Trophoblast cell (in vitro differentiated cells and primary cell): ENCODE results near the gene FABP7.

ENCODE experiments used
- DNase-seq, 2 donors: peaks; one replicate each; pipeline ENCODE4 v3.0.0-alpha.2; 2016
- H2AFZ ChIP-seq: 2 replicates; pipeline ENCODE4 v1.6.1; 2013; ENCODE audit warnings: low read length, moderate library complexity, mild to moderate bottlenecking; ENCODE audit not compliant: insufficient read depth, poor library complexity
- H2AK5ac ChIP-seq: 2 replicates; pipeline ENCODE4 v1.6.1; 2013; ENCODE audit warnings: mild to moderate bottlenecking, low read length
- H2BK120ac ChIP-seq: 2 replicates; pipeline ENCODE4 v1.6.1; 2013; ENCODE audit warnings: low read length, mild to moderate bottlenecking, moderate library complexity; ENCODE audit not compliant: insufficient read depth, poor library complexity
- H2BK12ac ChIP-seq: 2 replicates; pipeline ENCODE4 v1.6.1; 2013; ENCODE audit warnings: mild to moderate bottlenecking, low read length, moderate library complexity
- H2BK5ac ChIP-seq: 2 replicates; pipeline ENCODE4 v1.6.1; 2013; ENCODE audit warnings: low read length, low read depth, moderate library complexity, mild to moderate bottlenecking; ENCODE audit not compliant: poor library complexity
- H3K14ac ChIP-seq: 2 replicates; pipeline ENCODE4 v1.6.1; 2013; ENCODE audit warnings: mild to moderate bottlenecking, low read length
- H3K18ac ChIP-seq: 2 replicates; pipeline ENCODE4 v1.6.1; 2013; ENCODE audit warnings: mild to moderate bottlenecking, low read length
- H3K23ac ChIP-seq: 2 replicates; pipeline ENCODE4 v1.6.1; 2013; ENCODE audit warnings: low read length
- H3K27ac ChIP-seq: 2 replicates; pipeline ENCODE4 v1.5.1; 2013; ENCODE audit warnings: low read depth, mild to moderate bottlenecking, inconsistent platforms, low read length, moderate library complexity
- H3K27me3 ChIP-seq: 2 replicates; pipeline ENCODE4 v1.6.1; 2013; ENCODE audit warnings: inconsistent platforms, mild to moderate bottlenecking, low read length, moderate library complexity; ENCODE audit not compliant: insufficient read depth
- H3K36me3 ChIP-seq, 2 experiments: 1 replicate in 1 of 2; 2 replicates in 1 of 2; pipeline ENCODE4 v1.6.1; 2013; ENCODE audit warnings: low read length in 2 of 2, mild to moderate bottlenecking in 2 of 2, moderate library complexity in 1 of 2; ENCODE audit not compliant: insufficient read depth in 2 of 2, control insufficient read depth in 1 of 2
- H3K4ac ChIP-seq: 2 replicates; pipeline ENCODE4 v1.6.1; 2013; ENCODE audit warnings: low read depth, mild to moderate bottlenecking, low read length, moderate library complexity
- H3K4me1 ChIP-seq, 2 experiments: 1 replicate in 1 of 2; 2 replicates in 1 of 2; pipeline ENCODE4 v1.6.1; 2013; ENCODE audit warnings: low read length in 2 of 2, mild to moderate bottlenecking in 2 of 2, moderate library complexity in 1 of 2; ENCODE audit not compliant: insufficient read depth in 2 of 2, control insufficient read depth in 1 of 2
- H3K4me2 ChIP-seq: 2 replicates; pipeline ENCODE4 v1.6.1; 2013; ENCODE audit warnings: inconsistent platforms, mild to moderate bottlenecking, low read length, moderate library complexity
- H3K4me3 ChIP-seq: 2 replicates; pipeline ENCODE4 v1.5.1; 2013; ENCODE audit warnings: mild to moderate bottlenecking, low read depth, low read length, inconsistent platforms
- H3K79me1 ChIP-seq: one replicate; pipeline ENCODE4 v1.6.1; 2013; ENCODE audit warnings: low read length
- H3K79me2 ChIP-seq: 2 replicates; pipeline ENCODE4 v1.6.1; 2013; ENCODE audit warnings: low read length, mild to moderate bottlenecking; ENCODE audit not compliant: control insufficient read depth, insufficient read depth, poor library complexity
- H3K9ac ChIP-seq: 2 replicates; pipeline ENCODE4 v1.6.1; 2013; ENCODE audit warnings: mild to moderate bottlenecking, low read length
- H3K9me3 ChIP-seq: 2 replicates; pipeline ENCODE4 v1.6.1; 2013; ENCODE audit warnings: low read depth, mild to moderate bottlenecking, control low read depth, inconsistent platforms, low read length; ENCODE audit not compliant: insufficient read depth
- H4K12ac ChIP-seq: 2 replicates; pipeline ENCODE4 v1.6.1; 2013; ENCODE audit warnings: low read depth, mild to moderate bottlenecking, low read length, moderate library complexity
- H4K8ac ChIP-seq: 2 replicates; pipeline ENCODE4 v1.6.1; 2013; ENCODE audit warnings: low read depth, mild to moderate bottlenecking, low read length, moderate library complexity
- H4K91ac ChIP-seq: one replicate; pipeline ENCODE4 v1.6.1; 2013; ENCODE audit warnings: low read depth, mild to moderate bottlenecking, low read length, moderate library complexity
- WGBS: extraction: QIAGEN DNeasy Blood & Tissue Kit; methylation state at CpG from one replicate; pipeline ENCODE4 v1.1.7; 2013; ENCODE audit warnings: missing lambda C conversion rate; ENCODE audit not compliant: insufficient read length, insufficient coverage; ENCODE audit errors: extremely low coverage; 5-methylcytosine and 5-hydroxymethylcytosine counted together

Gene FABP7

DNA sequence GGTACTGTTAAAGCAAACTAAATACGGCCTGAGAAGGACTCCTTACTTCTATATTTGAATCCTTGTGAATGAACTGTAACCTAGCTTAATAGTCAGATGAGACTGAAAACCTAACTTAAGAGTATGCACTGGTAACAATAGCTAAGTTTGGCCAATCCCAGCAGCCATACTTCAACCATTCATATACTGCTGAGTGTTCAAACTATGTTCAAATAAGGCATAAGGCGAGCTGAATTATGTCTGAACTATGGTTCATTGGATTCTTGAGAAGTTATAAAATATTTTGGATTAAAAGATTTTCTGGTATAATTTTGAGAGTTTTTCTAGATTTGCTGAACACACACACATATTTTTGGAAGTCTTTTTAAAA is 11.8 kb downstream of the FABP7 start:
- Histone ChIP-seq H4K91ac (no peak overlapping the region), H3K9me3 (no peaks in the 10 kb centered on the region), H3K9ac (no peak overlapping the region), H3K79me2 (peaks cover 13% of the 10 kb centered on the region), H3K27ac (peak overlapping the region; percentile 39), H3K14ac (no peak overlapping the region), H2BK120ac (no peak overlapping the region), H4K12ac (no peak overlapping the region), H3K4ac (no peak overlapping the region), H2AK5ac (no peak overlapping the region), H3K18ac (no peak overlapping the region), H2AFZ (no peak overlapping the region), H3K4me3 (no peak overlapping the region), H3K23ac (no peak overlapping the region), H3K79me1 (peaks cover 20% of the 10 kb centered on the region), H3K36me3 (no peaks in the 10 kb centered on the region), H3K4me2 (no peak overlapping the region), H2BK5ac (no peak overlapping the region), H3K27me3 (no peaks in the 10 kb centered on the region), H3K4me1 (peaks cover 4 to 6% of the 10 kb centered on the region in 2 experiments), H2BK12ac (no peak overlapping the region), H4K8ac (no peak overlapping the region)
- no CpG with 5 or more reads among the region's 2 CpGs for WGBS
- peak in 1 of 2 donors; percentile 56 for DNase-seq

DNA sequence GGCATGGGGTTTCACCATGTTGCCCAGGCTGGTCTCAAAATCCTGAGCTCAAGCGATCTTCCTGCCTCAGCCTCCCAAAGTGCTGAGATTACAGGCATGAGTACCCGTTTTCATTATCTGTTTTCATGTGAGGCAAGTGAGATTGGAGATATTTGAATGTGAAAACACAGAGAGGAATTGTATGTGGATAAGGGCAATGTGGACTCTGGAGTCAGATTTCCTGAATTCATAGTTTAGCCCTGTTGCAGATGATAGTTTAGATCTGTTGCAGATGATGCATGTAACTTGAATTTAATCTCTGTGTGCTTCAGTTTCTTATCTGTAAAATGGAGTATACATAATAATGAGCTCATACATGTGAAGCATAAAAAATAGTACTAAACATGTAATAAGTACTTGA is 13.2 kb downstream of the FABP7 start:
- peak overlapping the region; percentile 47 for H2BK12ac ChIP-seq
- peak; percentile 45 to 84 for DNase-seq
- no peak overlapping the region for H3K4me3 ChIP-seq
- H4K12ac ChIP-seq: no peak overlapping the region
- no peaks in the 10 kb centered on the region for H3K9me3 ChIP-seq
- no peak overlapping the region for H2AFZ ChIP-seq
- no peak overlapping the region for H3K27ac ChIP-seq
- H3K14ac ChIP-seq: no peak overlapping the region
- no peak overlapping the region for H4K91ac ChIP-seq
- H3K79me2 ChIP-seq: peaks cover 13% of the 10 kb centered on the region
- no peak overlapping the region for H3K4ac ChIP-seq
- no peaks in the 10 kb centered on the region for H3K27me3 ChIP-seq
- peaks cover 20% of the 10 kb centered on the region for H3K79me1 ChIP-seq
- no peaks in the 10 kb centered on the region for H3K36me3 ChIP-seq
- H2BK5ac ChIP-seq: no peak overlapping the region
- no peak overlapping the region for H3K9ac ChIP-seq
- WGBS: no CpG with 5 or more reads among the region's 2 CpGs
- H3K4me2 ChIP-seq: no peak overlapping the region
- peak overlapping the region; percentile 49 for H2BK120ac ChIP-seq
- H2AK5ac ChIP-seq: no peak overlapping the region
- H4K8ac ChIP-seq: no peak overlapping the region
- no peak overlapping the region for H3K18ac ChIP-seq
- no peak overlapping the region for H3K23ac ChIP-seq
- peaks cover 4 to 6% of the 10 kb centered on the region in 2 experiments for H3K4me1 ChIP-seq

DNA sequence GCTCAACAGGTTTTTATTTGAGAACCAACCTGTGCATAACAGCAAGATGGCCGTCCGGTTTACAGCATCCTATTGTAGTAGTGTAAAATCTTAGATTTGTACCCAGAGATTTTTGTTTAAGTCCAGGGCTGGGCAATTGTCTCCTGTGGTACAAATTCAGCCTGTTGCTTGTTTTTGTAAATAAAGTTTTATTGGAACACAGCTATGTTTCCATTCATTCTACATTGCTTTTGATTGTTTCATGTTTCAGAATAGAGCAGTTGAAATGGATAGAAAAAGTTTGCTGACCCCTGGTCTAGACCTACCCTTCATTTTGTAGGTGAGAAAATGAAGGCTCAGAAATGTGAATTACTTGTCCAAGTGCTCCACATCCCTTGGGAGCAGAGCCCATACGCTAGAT is 18.0 kb downstream of the FABP7 start:
- DNase-seq: no peak
- H3K14ac ChIP-seq: no peak overlapping the region
- H3K27ac ChIP-seq: no peak overlapping the region
- H4K8ac ChIP-seq: no peak overlapping the region
- H3K18ac ChIP-seq: no peak overlapping the region
- H2BK12ac ChIP-seq: no peak overlapping the region
- no peaks in the 10 kb centered on the region for H3K27me3 ChIP-seq
- H3K4me3 ChIP-seq: no peak overlapping the region
- H2BK5ac ChIP-seq: no peak overlapping the region
- H4K91ac ChIP-seq: no peak overlapping the region
- no peaks in the 10 kb centered on the region for H3K4me1 ChIP-seq
- H3K4ac ChIP-seq: no peak overlapping the region
- H3K36me3 ChIP-seq: no peaks in the 10 kb centered on the region
- no peaks in the 10 kb centered on the region for H3K79me2 ChIP-seq
- H2BK120ac ChIP-seq: no peak overlapping the region
- H3K79me1 ChIP-seq: no peaks in the 10 kb centered on the region
- H2AFZ ChIP-seq: no peak overlapping the region
- no peak overlapping the region for H2AK5ac ChIP-seq
- H3K4me2 ChIP-seq: no peak overlapping the region
- H3K23ac ChIP-seq: no peak overlapping the region
- no peaks in the 10 kb centered on the region for H3K9me3 ChIP-seq
- H3K9ac ChIP-seq: no peak overlapping the region
- no CpG with 5 or more reads among the region's 3 CpGs for WGBS
- H4K12ac ChIP-seq: no peak overlapping the region

DNA sequence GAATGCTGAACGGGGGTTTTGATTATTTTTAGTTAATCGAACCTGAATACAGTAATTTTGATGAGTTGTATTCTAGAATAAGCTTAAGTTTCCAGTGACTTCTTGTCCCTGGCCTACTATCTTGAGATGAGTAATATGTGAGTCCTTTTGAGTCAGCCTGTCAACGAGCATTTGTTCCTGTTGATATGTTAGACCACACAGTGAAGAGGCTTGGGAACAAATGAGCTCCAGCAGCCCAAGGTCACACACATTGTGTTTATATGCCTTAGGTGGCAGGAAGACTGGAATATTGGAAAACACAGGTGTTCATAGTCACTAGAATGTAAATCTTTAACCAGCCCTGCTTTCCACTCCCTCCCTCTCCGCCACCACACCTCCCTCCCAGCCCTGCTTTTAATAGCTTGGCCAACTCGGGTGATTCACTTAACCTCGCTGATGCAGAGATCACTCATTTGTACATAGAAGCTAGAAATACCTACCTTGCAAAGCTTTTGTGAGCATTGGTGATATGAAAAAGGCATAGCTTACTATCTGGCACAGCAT is 18.7 kb downstream of the FABP7 start:
- H3K27ac ChIP-seq: no peak overlapping the region
- WGBS: no CpG with 5 or more reads among the region's 6 CpGs
- H3K36me3 ChIP-seq: no peaks in the 10 kb centered on the region
- no peak overlapping the region for H3K14ac ChIP-seq
- H4K91ac ChIP-seq: no peak overlapping the region
- no peaks in the 10 kb centered on the region for H3K79me2 ChIP-seq
- no peak overlapping the region for H3K18ac ChIP-seq
- H3K27me3 ChIP-seq: no peaks in the 10 kb centered on the region
- no peak overlapping the region for H2BK12ac ChIP-seq
- no peak overlapping the region for H3K9ac ChIP-seq
- H3K79me1 ChIP-seq: no peaks in the 10 kb centered on the region
- no peak overlapping the region for H3K23ac ChIP-seq
- H2AFZ ChIP-seq: no peak overlapping the region
- no peak overlapping the region for H3K4me3 ChIP-seq
- no peak overlapping the region for H4K8ac ChIP-seq
- H2BK5ac ChIP-seq: no peak overlapping the region
- no peaks in the 10 kb centered on the region for H3K4me1 ChIP-seq
- H2AK5ac ChIP-seq: no peak overlapping the region
- no peak overlapping the region for H4K12ac ChIP-seq
- H3K4ac ChIP-seq: no peak overlapping the region
- DNase-seq: no peak
- no peak overlapping the region for H2BK120ac ChIP-seq
- no peak overlapping the region for H3K4me2 ChIP-seq
- no peaks in the 10 kb centered on the region for H3K9me3 ChIP-seq
